ENCODE measurements around the gene ABCA3.
"Not testable (repeated sequence)": the region's sequence is repeated elsewhere in the genome, so short reads cannot be mapped to it uniquely, and the experiment has no call there.

The ABCA3 gene

GRCh38 chr16:2270588-2271470 lies 69.7 kb downstream of the ABCA3 start:
- TF ChIP-seq CTCF (IDR thresholded peaks at IDR 0.05; ENCODE audit: borderline replicate concordance, control extremely low read depth, extremely low read depth, insufficient read depth, missing control alignments) = no peak
- no peak for DNase-seq (ENCODE audit: low spot score)
- in situ Hi-C loops (cut with MboI; ENCODE audit: low sequenced_read_pairs, unreplicated experiment) = no loop called here

GRCh38 chr16:2270070-2270462 lies 70.5 kb downstream of the ABCA3 start:
- in situ Hi-C loops (cut with MboI; ENCODE audit: low sequenced_read_pairs, unreplicated experiment) = no loop called here
- DNase-seq (ENCODE audit: low spot score) = no peak
- TF ChIP-seq CTCF (IDR thresholded peaks at IDR 0.05; ENCODE audit: borderline replicate concordance, control extremely low read depth, extremely low read depth, insufficient read depth, missing control alignments) = no peak

GRCh38 chr16:2267913-2268666 lies 72.4 kb downstream of the ABCA3 start, which contains the start of gene RNPS1:
TSS of gene RNPS1 (minus strand) at chr16:2268126. CDS start at chr16:2264643, 3,483 bp downstream.
- in situ Hi-C loops (cut with MboI; ENCODE audit: low sequenced_read_pairs, unreplicated experiment) = no loop called here
- no peak for TF ChIP-seq CTCF (IDR thresholded peaks at IDR 0.05; ENCODE audit: borderline replicate concordance, control extremely low read depth, extremely low read depth, insufficient read depth, missing control alignments)
- peak; percentile 100 for DNase-seq (ENCODE audit: low spot score)

- DNase-seq (ENCODE audit: low spot score) = peak; percentile 78
- in situ Hi-C loops (cut with MboI; ENCODE audit: low sequenced_read_pairs, unreplicated experiment) = not testable (repeated sequence)
Measured at GRCh38 chr16:2267505-2267912, 73.0 kb downstream of the ABCA3 start.

- in situ Hi-C loops (cut with MboI; ENCODE audit: low sequenced_read_pairs, unreplicated experiment); DNase-seq (ENCODE audit: low spot score): not testable (repeated sequence)
Measured at GRCh38 chr16:2266887-2267286, 73.6 kb downstream of the ABCA3 start.

- in situ Hi-C loops (cut with MboI; ENCODE audit: low sequenced_read_pairs, unreplicated experiment) = not testable (repeated sequence)
Measured at GRCh38 chr16:2263026-2263425, 77.5 kb downstream of the ABCA3 start.

GRCh38 chr16:2260250-2260649 lies 80.3 kb downstream of the ABCA3 start:
- no peak for TF ChIP-seq CTCF (IDR thresholded peaks at IDR 0.05; ENCODE audit: borderline replicate concordance, control extremely low read depth, extremely low read depth, insufficient read depth, missing control alignments)
- in situ Hi-C loops (cut with MboI; ENCODE audit: low sequenced_read_pairs, unreplicated experiment) = no loop called here
- no peak for DNase-seq (ENCODE audit: low spot score)

More at GRCh38 chr16:2263026-2263425, 77.5 kb downstream of the ABCA3 start:
- DNase-seq (ENCODE audit: low spot score) = not testable (repeated sequence)

- DNase-seq (ENCODE audit: low spot score); in situ Hi-C loops (cut with MboI; ENCODE audit: low sequenced_read_pairs, unreplicated experiment): not testable (repeated sequence)
Measured at GRCh38 chr16:2258530-2258929, 82.0 kb downstream of the ABCA3 start.
